ENCODE results near the gene GRIK1.

GRCh38 chr21:29610779-29611360, 328.9 kb downstream of the GRIK1 start:
- TF ChIP-seq CTCF (conservative IDR thresholded peaks at IDR 0.05) (no peak), EZH2 (IDR thresholded peaks at IDR 0.05; ENCODE audit: low read depth) (no peak)

Measured in PC-9 (cell line).